T-helper 2 cell treated with Interferon-gamma antibody and Interleukin-4, amounts not matched to agents 100 ng/mL and 5 ng/mL, for 36 hours (primary cell): ENCODE measurements around the gene EIF4E. TPM values are rescaled to one million over a fixed set of nuclear protein-coding genes. Genes with fewer than 3 reads are reported as not detected.
"Not testable (repeated sequence)": the region's sequence is repeated elsewhere in the genome, so short reads cannot be mapped to it uniquely, and the experiment has no call there.

ENCODE experiments used
- intact Hi-C: fragments of 100-400 bp; cut with micrococcal nuclease; formaldehyde crosslinking; loops from one replicate; pipeline ENCODE4 v1.15.1; 2023
- total RNA-seq: library from RNA; stranded (reverse); gene quantifications from 2 replicates; pipeline ENCODE4 v1.2.3, GENCODE V29; 2022

EIF4E gene
- total RNA-seq, 1 donor from 2014 or later = 98.3 TPM

DNA sequence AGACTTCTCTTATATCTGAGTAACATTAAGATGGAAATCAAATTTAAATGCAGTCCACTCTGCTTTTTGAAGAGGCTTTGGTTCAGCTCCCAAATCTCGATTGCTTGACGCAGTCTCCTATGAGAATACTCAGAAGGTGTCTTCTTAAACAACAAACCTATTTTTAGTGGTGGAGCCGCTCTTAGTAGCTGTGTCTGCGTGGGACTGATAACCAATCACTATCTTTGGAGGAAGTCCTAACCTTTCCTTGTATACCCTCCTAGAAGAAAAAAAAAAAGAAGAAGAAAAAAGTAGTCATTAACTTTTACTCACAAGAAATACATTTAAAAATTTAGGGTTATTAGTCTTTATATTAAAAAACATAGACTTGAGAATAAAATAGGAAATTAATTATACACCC is 48.0 kb downstream of the EIF4E start:
- intact Hi-C loops = not testable (repeated sequence)

DNA sequence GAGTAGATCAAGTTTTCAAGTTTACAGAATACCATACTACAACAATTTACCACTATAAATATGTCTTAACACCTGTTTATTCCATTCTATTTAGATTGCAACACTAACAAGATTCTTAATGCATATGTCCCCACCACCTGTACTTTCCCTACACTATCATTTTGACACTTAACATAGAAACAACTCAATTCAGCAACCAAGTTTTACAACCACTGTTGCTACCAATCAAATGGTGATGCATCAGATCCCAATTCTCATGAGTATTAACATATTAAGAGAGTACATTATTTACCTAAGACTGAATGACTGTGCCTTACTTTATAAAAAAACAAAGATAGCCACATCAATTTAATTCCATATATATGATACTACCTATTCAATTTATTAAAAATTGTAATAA is 49.4 kb downstream of the EIF4E start:
- intact Hi-C loops = no loop called here

DNA sequence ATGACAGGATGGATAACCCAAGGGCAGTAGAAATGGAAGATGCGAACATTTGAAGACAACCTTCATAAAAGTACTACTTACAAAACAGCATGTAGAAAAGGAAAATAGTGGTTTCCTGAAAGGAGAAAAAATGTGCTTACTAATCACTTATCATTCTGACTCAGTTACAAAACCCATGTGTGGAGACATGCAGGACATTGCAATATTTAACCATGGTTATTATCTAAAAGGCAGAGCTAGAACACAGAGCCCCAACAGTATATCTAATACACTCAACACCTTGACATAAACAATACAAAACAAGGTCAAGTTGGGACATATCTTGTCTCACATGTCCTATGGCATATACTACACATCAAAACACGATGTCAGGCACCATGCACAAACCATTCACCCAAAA is 55.9 kb downstream of the EIF4E start:
- intact Hi-C loops = no loop called here

DNA sequence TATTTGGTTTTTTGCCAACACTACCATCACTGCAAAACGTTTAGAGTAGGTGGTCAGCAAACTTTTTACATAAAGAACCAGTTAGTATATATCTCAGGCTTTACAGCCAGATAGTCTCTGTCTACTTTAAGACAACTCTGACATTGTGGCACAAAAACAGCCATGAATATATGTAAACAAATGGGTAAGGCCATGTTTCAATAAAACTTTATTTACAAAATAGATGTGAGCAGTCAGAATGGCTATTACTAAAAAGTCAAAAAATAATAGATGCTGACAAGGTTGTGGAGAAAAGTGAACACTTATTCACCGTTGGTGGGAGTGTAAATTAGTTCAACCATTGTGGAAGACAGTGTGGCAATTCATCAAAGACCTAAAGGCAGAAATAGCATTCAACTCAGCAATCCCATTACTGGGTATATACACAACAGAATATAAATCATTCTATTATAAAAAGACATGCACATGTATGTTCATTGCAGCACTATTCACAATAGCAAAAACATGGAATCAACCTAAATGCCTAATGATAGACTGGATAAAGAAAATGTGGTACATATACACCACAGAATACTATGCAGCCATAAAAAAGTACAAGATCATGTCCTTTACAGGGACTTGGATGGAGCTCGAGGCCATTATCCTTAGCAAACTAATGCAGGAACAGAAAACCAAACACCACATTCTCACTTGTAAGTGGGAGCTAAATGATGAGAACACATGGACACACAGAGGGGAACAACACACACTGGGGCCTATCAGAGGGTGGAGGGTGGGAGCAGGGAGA is 56.6 kb downstream of the EIF4E start:
- intact Hi-C loops = not testable (repeated sequence)

DNA sequence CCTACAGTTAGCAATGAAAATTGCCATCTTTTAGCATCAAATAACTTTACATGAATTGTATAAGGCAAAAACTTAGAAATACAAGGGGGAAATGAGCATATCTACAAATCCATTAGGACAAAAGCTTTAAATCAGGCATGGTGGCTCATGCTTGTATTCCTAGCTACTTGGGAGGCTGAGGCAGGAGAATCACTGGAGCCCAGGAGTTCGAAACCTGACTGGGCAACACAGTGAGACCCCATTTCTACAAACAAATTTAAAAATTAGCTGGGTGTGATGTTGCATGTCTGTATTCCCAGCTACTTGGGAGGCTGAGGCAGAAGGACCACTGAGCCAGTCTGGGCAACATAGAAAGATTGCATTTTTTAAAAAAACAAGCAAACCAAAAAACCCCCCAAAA is 61.3 kb downstream of the EIF4E start:
- intact Hi-C loops = no loop called here

DNA sequence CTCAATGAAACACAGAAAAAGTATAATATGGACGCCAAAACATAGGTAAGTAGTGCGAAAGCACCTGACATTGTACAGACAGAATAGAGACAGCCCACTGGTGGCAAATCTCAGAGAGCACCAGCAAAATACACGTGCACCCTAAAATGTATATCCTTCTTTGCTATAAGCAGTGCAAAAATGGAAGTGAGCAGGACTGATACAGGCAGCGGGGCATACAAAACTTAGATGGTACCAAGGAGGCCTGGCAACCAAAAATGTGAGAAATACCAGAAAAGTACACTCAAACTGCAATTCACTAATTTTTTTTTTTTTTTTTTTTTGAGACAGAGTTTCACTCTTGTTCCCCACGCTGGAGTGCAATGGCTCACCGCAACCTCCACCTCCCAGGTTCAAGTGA is 63.9 kb downstream of the EIF4E start:
- intact Hi-C loops = no loop called here

DNA sequence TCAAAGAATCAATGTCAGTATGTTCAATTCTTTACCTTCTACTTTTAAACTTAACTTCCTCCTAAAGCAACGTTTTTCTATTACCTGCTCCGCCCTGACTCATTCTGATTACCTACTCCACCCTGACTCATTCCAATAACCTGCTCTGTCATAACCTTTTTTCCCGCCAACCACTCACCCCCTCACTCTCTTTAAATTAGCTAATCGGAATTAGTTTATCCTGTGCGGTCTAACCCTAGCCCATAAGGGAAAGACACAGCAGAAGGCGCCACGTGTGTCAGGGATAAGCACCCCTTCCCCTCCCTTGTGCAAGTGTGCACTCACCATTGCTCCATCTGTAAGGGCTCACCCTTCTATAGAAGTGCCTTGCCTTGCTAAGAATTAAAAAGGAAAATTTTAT is 64.4 kb downstream of the EIF4E start:
- intact Hi-C loops = no loop called here

DNA sequence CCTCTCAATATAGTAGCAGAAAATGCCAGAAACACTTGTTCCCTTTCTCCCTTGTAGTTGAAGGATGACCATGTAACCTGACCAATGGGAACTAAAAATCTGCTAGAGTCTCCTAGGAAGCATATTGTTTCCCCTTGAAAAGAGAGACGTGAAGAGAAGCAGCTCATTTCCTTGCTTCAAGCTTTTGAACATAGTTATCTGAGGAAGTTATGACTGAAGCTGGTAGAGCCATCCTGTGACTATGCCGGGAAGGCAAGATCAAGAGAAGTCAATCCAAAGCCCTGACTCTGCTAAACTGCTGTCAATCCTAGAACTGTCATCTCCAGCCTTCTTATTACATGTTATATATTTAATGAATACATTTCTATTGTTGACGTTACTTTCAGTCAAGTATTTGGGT is 66.6 kb downstream of the EIF4E start:
- intact Hi-C loops = no loop called here

DNA sequence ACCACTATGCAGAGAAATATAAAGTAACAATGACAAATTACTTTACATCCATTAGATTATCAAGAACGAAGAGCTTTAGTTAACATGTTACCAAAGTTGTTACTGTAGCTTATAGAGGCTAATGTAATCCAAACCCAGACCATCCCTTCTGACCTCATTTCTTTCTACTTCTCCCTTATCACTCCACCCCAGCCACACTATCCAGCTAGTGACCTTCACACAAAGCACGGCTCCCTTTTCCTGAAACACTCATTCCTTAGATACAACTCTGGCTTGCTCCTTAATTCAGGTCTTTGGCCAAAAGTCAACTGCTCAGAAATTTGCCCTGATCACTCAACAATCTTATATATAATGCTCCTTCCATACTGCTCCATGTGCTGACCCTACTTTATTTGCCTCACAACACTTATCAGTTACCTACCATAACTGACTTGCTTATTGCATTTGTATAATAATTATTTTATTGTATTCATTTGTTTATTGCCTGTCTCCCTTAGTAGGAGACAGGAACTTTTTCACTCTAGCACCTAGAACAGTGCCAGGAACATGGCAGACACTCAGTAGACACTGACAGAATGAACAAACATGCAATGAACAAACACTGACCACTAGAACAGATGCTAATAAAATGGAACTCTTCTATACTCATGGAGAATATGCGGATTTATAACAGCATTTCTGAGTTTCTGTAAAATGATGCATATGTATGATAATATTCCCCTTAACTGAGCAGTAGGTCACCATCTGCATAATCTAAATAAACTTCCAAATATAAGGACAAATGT is 67.6 kb downstream of the EIF4E start:
- intact Hi-C loops = no loop called here

DNA sequence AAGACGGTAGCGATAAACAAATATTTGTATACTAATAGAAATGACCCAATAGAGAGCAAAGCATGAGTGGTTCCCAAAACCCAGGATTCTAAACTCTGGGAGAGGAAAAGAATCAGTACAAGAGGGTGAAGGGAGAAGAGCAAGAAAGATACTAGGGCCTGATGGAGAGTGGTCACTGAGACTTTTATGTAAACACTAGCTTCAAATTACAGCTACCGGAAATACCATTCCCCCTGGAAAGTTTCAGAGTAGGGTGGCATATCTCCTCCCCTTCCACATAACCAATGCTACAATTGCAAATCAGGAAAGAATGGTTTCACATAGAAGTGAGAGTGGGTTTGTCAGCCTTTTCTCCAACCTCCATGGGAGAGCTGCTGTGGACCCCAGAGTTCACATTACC is 77.1 kb downstream of the EIF4E start:
- intact Hi-C loops = no loop called here

DNA sequence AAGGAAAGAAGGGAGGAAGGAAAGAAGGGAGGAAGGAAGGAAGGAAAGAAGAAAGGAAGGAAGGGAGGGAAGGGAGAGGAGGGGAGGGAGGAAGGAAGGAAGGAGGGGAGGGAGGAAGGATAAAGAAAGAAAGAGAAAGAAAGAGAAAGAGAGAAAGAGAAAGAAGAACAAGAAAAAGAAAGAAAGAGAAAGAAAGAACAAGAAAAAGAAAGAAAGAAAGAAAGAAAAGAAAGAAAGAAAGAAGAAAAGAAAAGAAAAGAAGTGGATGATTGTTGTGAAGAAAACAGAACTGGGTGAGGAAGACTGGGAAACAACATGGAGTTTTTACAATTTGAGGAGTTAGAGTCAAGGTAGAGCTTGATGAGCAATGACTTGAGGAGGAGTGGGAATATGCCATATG is 78.0 kb downstream of the EIF4E start:
- intact Hi-C loops = no loop called here

DNA sequence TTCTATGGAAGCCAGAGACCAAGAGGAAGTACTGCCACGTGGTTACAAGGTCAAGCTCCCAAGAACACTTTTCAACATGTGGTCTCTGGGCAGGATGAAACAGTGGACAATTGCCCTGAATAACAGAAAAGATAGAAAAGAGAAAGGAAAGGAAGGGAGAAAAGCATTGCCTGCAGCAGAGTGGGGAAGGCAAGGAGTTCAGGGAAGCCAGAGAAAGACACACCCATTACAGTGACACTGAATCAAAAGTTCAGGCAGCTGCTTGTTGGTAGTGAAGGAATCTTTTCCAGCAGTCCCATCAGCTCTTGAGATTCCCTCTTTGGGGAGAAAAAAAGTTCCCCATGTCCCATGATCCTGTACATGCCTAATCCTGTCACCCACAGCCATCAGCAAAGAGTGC is 80.5 kb downstream of the EIF4E start:
- intact Hi-C loops = no loop called here

DNA sequence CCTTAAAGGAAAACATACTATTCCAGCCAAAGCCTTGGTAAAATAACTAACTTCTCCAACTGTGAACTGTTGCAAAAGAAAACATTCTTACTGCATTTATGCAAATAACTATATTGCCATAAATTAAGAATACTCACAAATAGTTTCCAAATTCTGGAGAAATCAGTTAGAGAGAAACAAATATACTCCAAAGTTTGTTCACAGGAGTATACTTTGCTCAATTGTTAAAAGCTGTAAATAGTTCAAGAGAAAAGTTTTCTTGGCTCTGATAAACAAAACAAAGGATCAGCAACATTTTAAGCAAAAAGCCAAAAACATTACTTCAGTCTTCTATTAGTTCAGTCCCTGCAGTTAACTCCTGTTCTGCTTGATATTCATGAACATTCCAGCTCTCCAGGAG is 83.0 kb downstream of the EIF4E start:
- intact Hi-C loops = no loop called here

DNA sequence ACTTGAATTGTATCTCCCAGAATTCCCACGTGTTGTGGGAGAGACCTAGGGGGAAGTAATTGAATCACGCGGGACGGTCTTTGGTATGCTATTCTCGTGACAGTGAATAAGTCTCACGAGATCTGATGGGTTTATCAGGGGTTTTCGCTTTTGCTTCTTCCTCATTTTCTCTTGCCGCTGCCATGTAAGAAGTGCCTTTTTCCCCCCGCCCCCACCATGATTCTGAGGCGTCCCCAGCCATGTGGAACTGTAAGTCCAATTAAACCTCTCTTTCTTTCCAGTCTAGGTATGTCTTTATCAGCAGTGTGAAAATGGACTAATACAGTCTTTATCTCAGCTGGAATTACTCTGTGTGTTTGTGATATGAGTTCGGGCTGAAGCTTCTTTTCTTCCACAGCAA is 86.0 kb downstream of the EIF4E start:
- intact Hi-C loops = not testable (repeated sequence)

DNA sequence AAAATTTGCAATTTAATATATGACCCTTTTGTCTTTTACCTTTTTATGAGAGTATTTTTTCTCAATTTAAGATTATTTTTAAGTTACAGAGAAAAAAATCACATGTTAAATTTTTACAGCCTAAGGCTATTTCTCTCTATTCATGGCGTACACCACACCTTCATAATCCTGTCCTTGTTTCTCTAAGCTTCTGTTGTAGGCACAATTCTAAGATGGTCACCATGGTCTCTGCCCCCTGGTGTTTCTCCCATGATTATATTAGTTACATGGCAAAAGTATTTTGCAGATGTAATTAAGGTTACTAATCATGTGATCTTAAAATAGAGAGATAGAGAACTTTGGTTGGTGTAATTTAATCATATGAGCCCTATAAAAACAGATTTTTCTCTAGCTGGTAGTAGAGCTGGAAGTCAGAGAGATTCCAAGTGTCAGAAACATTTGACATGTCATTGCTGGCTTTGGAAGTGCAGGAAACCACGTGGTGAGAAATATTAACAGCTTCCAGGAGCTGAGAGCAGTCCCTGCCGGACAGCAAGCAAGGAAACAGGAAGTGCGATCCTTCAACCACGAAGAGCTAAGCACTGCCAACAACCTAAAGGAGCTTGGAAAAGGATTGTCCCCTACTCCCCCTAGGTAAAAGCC is 89.8 kb downstream of the EIF4E start:
- intact Hi-C loops = no loop called here

DNA sequence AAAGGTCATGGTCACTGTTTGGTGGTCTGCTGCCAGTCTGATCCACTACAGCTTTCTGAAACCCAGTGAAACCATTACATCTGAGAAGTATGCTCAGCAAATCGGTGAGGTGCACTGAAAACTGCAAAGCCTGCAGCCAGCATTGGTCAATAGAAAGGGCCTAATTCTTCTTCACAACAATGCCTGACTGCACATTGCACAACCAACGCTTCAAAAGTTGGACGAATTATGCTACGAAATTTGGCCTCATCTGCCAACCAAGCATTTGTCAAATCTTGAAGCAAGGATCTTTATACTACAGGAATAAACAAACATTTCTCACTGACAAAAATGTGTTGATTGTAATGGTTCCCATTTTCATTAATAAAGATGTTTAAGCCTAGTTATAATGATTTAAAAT is 90.4 kb downstream of the EIF4E start:
- intact Hi-C loops = no loop called here

DNA sequence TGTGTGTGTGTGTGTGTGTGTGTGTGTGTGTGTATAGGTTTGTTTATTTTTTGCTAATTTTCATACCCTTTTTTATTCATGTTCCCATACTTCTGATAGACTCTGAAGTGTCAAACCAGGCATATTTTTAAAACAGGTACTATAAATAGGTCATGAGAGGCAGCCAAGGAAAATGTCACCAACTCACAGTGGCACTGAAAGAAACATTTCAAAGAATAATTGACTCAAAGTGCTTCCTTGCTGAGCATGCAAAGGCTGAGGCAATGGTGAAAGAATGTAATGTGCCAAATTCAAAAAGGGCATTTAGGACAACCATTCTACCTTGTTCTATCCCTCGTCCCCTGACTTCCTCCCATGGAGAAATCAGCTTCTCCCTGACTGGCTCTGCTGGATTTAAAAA is 95.5 kb downstream of the EIF4E start:
- intact Hi-C loops = no loop called here

DNA sequence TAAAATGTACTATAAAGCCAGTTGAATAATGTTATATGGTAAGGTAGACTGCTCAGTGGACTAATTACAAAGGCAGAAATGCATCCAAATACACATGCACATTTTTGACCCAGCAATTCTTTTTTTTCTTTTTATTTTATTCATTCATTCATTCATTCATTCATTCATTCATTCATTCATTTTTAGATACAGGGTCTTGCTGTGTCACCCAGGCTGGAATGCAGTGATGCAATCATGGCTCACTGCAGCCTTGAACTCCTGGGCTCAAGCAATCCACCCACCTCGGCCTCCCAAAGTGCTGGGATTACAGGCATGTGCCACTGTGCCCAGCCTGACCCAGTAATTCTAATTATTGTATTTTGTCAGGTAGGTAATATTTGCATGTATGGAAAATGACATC is 97.9 kb downstream of the EIF4E start:
- intact Hi-C loops = not testable (repeated sequence)
